GM21367 (cell line): ENCODE results near the gene UGT1A5.
"Not testable (repeated sequence)": the region's sequence is repeated elsewhere in the genome, so short reads cannot be mapped to it uniquely, and the experiment has no call there.

ENCODE experiments used
- ATAC-seq: cut with Tn5 transposase; IDR thresholded peaks from one replicate; pipeline ENCODE4 v1.9.1; 2021; ENCODE audit not compliant: unreplicated experiment

Gene UGT1A5

GRCh38 chr2:233693963-233694362 is 18.7 kb upstream of the UGT1A5 start:
- no peak for ATAC-seq

- no peak for ATAC-seq
Measured at GRCh38 chr2:233698740-233699139, 14.0 kb upstream of the UGT1A5 start.

GRCh38 chr2:233699424-233700027 is 13.2 kb upstream of the UGT1A5 start:
- no peak for ATAC-seq

- no peak for ATAC-seq
Measured at GRCh38 chr2:233700028-233700635, 12.6 kb upstream of the UGT1A5 start.

- ATAC-seq = not testable (repeated sequence)
Measured at GRCh38 chr2:233700842-233701241, 11.9 kb upstream of the UGT1A5 start.

- no peak for ATAC-seq
Measured at GRCh38 chr2:233702238-233702637, 10.5 kb upstream of the UGT1A5 start.

GRCh38 chr2:233705911-233706506 is 6.7 kb upstream of the UGT1A5 start:
- no peak for ATAC-seq

GRCh38 chr2:233706720-233707119 is 6.0 kb upstream of the UGT1A5 start:
- no peak for ATAC-seq

GRCh38 chr2:233707940-233708644 is 4.6 kb upstream of the UGT1A5 start:
- ATAC-seq = no peak

- ATAC-seq = no peak
Measured at GRCh38 chr2:233708942-233709341, 3.8 kb upstream of the UGT1A5 start.

- ATAC-seq = no peak
Measured at GRCh38 chr2:233711312-233712008, 1.2 kb upstream of the UGT1A5 start.

- ATAC-seq = no peak
Measured at GRCh38 chr2:233713262-233713615, 532 bp downstream of the UGT1A5 start.

- ATAC-seq = no peak
Measured at GRCh38 chr2:233714121-233714520, 1.4 kb downstream of the UGT1A5 start.

GRCh38 chr2:233718552-233718951 is 5.8 kb downstream of the UGT1A5 start, which contains the start of gene UGT1A4:
UGT1A4 (plus strand) TSS chr2:233718736; CDS start chr2:233718821, 85 bp downstream.
- no peak for ATAC-seq

GRCh38 chr2:233728723-233729301 is 16.1 kb downstream of the UGT1A5 start, which contains the start of gene UGT1A3:
UGT1A3 (plus strand) TSS chr2:233729042; CDS start chr2:233729127, 85 bp downstream.
- ATAC-seq = no peak

GRCh38 chr2:233736868-233737653 is 24.4 kb downstream of the UGT1A5 start:
- ATAC-seq = not testable (repeated sequence)

GRCh38 chr2:233740870-233741269 is 28.2 kb downstream of the UGT1A5 start:
- no peak for ATAC-seq

GRCh38 chr2:233743464-233744259 is 31.0 kb downstream of the UGT1A5 start:
- no peak for ATAC-seq

- no peak for ATAC-seq
Measured at GRCh38 chr2:233745073-233745755, 32.5 kb downstream of the UGT1A5 start.
